ENCODE results near the gene PDE9A. TPM values are rescaled to one million over a fixed set of nuclear protein-coding genes. Genes with fewer than 3 reads are reported as not detected.
"Not testable (repeated sequence)": the region's sequence is repeated elsewhere in the genome, so short reads cannot be mapped to it uniquely, and the experiment has no call there.

Gene PDE9A
- total RNA-seq, 1 donor from 2014 or later: 58.7 TPM

DNA sequence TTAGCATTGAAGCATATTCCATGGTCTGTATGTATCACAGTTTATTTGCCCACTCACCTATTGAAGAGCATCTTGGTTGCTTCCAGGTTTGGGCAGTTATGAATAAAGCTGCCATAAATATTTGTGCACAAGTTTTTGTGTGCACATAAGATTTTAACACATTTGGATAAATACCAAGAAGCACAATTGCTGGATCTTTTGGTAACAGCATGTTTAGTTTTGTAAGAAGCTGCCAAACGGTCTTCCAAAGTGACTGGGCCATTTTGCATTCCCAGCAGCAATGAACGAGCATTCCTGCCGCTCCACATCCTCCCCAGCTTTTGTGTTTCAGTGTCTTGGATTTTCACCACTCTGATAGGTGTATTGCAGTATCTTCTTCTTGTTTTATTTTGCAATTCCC is 62.7 kb downstream of the PDE9A start:
- H3K4me3 Mint-ChIP-seq (ENCODE audit: unreplicated experiment): no peak overlapping the region
- H3K27ac Mint-ChIP-seq (ENCODE audit: unreplicated experiment): no peak overlapping the region
- DNase-seq: no peak
- H3K9me3 Mint-ChIP-seq (ENCODE audit: unreplicated experiment): peaks cover 7% of the 10 kb centered on the region
- H3K27me3 Mint-ChIP-seq (ENCODE audit: unreplicated experiment): peaks cover 2% of the 10 kb centered on the region
- TF ChIP-seq CTCF (IDR thresholded peaks at IDR 0.05; ENCODE audit: partially characterized antibody, unreplicated experiment): no peak
- H3K4me1 Mint-ChIP-seq (ENCODE audit: low read depth, unreplicated experiment): peaks cover 14% of the 10 kb centered on the region
- H3K36me3 Mint-ChIP-seq (ENCODE audit: unreplicated experiment): no peaks in the 10 kb centered on the region

DNA sequence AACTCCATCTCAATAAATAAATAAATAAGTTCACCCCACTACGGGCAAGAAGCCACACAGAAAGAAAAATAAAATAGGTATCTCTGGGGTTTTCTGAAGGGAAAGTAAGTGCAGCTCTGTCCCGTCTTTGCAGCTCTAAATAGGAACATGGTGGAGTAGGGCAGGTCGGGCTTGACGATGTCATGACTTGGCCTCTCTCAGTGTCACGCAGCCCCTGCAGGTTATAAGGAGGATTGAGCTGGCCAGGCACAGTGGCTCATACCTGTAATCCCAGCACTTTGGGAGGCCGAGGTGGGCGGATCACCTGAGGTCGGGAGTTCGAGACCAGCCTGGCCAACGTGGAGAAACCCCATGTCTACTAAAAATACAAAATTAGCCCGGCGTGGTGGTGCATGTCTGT is 67.1 kb downstream of the PDE9A start:
- not testable (repeated sequence) for DNase-seq; H3K27me3 Mint-ChIP-seq (ENCODE audit: unreplicated experiment); H3K36me3 Mint-ChIP-seq (ENCODE audit: unreplicated experiment); H3K4me3 Mint-ChIP-seq (ENCODE audit: unreplicated experiment)
- peaks cover 10% of the 10 kb centered on the region for H3K9me3 Mint-ChIP-seq (ENCODE audit: unreplicated experiment)
- peak overlapping the region; percentile 59 for H3K27ac Mint-ChIP-seq (ENCODE audit: unreplicated experiment)
- peaks cover 26% of the 10 kb centered on the region for H3K4me1 Mint-ChIP-seq (ENCODE audit: low read depth, unreplicated experiment)

DNA sequence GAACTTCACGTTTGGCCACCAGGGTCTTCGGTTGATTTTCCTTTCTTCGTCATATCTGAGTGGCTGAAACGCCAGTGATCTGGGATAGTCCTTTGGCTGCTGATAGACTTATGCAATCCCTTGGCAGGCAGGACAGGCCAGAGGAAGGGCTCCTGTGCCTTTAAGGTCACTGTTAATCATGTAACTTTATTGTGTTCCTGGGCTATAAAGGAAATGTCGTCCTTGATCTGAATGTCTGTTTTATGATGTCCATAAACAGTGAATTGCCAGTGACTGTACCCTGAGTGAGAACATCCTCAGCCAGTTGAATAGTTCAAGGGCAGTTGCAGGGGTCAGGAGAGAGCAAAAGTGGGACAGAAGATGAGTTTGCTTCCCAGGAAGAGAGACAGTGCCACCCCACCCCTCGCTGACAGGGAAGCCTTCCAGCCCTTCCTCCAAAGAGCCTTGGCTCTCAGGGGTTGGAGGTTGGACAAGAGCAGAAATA is 68.0 kb downstream of the PDE9A start:
- no peak for TF ChIP-seq CTCF (IDR thresholded peaks at IDR 0.05; ENCODE audit: partially characterized antibody, unreplicated experiment)
- Mint-ChIP-seq H3K9me3 (ENCODE audit: unreplicated experiment) (peaks cover 10% of the 10 kb centered on the region), H3K36me3 (ENCODE audit: unreplicated experiment) (peaks cover 6% of the 10 kb centered on the region), H3K27me3 (ENCODE audit: unreplicated experiment) (peaks cover 5% of the 10 kb centered on the region), H3K4me1 (ENCODE audit: low read depth, unreplicated experiment) (peaks cover 29% of the 10 kb centered on the region), H3K27ac (ENCODE audit: unreplicated experiment) (no peak overlapping the region), H3K4me3 (ENCODE audit: unreplicated experiment) (no peak overlapping the region)
- no peak for DNase-seq

DNA sequence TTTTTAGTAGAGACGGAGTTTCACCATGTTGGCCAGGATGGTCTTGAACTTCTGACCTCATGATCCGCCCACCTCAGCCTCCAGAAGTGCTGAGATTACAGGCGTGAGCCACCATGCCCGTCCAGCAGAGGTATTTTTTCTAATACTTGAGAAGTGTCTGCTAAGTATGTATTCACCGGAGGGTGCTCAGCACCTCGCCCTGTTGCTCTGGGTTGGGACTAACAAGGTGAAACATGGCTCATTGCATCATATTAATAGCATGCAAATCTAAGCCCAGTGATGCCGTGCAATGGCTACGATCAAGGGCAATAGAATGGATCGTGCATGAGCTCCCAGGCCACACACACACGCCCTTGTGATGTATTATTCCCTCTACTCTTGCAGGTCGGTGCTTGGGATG is 68.7 kb downstream of the PDE9A start:
- no peak for DNase-seq
- H3K4me1 Mint-ChIP-seq (ENCODE audit: low read depth, unreplicated experiment): peaks cover 29% of the 10 kb centered on the region
- peaks cover 6% of the 10 kb centered on the region for H3K36me3 Mint-ChIP-seq (ENCODE audit: unreplicated experiment)
- no peak for TF ChIP-seq CTCF (IDR thresholded peaks at IDR 0.05; ENCODE audit: partially characterized antibody, unreplicated experiment)
- H3K27ac Mint-ChIP-seq (ENCODE audit: unreplicated experiment): no peak overlapping the region
- H3K27me3 Mint-ChIP-seq (ENCODE audit: unreplicated experiment): peaks cover 5% of the 10 kb centered on the region
- H3K9me3 Mint-ChIP-seq (ENCODE audit: unreplicated experiment): peaks cover 10% of the 10 kb centered on the region
- no peak overlapping the region for H3K4me3 Mint-ChIP-seq (ENCODE audit: unreplicated experiment)

GRCh38 chr21:42722808-42723473 is 69.5 kb downstream of the PDE9A start:
- H3K4me1 Mint-ChIP-seq (ENCODE audit: low read depth, unreplicated experiment): peaks cover 33% of the 10 kb centered on the region
- no peak overlapping the region for H3K4me3 Mint-ChIP-seq (ENCODE audit: unreplicated experiment)
- no peak for DNase-seq
- TF ChIP-seq CTCF (IDR thresholded peaks at IDR 0.05; ENCODE audit: partially characterized antibody, unreplicated experiment): no peak
- H3K27ac Mint-ChIP-seq (ENCODE audit: unreplicated experiment): no peak overlapping the region
- H3K9me3 Mint-ChIP-seq (ENCODE audit: unreplicated experiment): peaks cover 10% of the 10 kb centered on the region
- H3K27me3 Mint-ChIP-seq (ENCODE audit: unreplicated experiment): peaks cover 5% of the 10 kb centered on the region
- peaks cover 6% of the 10 kb centered on the region for H3K36me3 Mint-ChIP-seq (ENCODE audit: unreplicated experiment)

All from glutamatergic neuron (in vitro differentiated cells).